ENCODE measurements around the gene LRRC47. TPM values are rescaled to one million over a fixed set of nuclear protein-coding genes. Genes with fewer than 3 reads are reported as not detected.

Gene LRRC47
- polyA plus RNA-seq, 1 of the 3 experiments (the other 2 are of a cell fraction), result 34.6 TPM

- H3K27me3 ChIP-seq (ENCODE audit: insufficient read depth), result no peaks in the 10 kb centered on the region
- DNase-seq, result no peak
- H3F3A ChIP-seq (replicated peaks; ENCODE audit: insufficient read depth), result peaks cover 5% of the 10 kb centered on the region
- H3K9me3 ChIP-seq, result no peaks in the 10 kb centered on the region
- no peak overlapping the region for H3K4me2 ChIP-seq
- no peak overlapping the region for H2AFZ ChIP-seq (ENCODE audit: low read depth)
- WGBS (ENCODE audit: low lambda C conversion rate), result 94% methylated on average over 12 of the region's 21 CpGs
- POLR2A ChIA-PET, result interaction anchor here (1.0 to 2.2 kb wide), 4 partner anchors 17 to 45 kb away, joined by 3 to 14 read pairs (median 6); partner anchors contain the start of gene LRRC47
- H3K9me2 ChIP-seq, result no peaks in the 10 kb centered on the region
- peaks cover 2 to 22% of the 10 kb centered on the region in 2 experiments for H3K36me3 ChIP-seq (replicated peaks in 1 of 2; ENCODE audit: control insufficient read depth in 1 of 2, insufficient read depth in 2 of 2, low read length in 1 of 2)
- H3K79me2 ChIP-seq (ENCODE audit: insufficient read depth), result no peaks in the 10 kb centered on the region
- CTCF ChIA-PET, result interaction anchor here (0.6 to 1.7 kb wide), 16 partner anchors 8 to 286 kb away, joined by 3 to 13 read pairs (median 4); no protein-coding TSS in a partner anchor
- peak overlapping the region in 1 of 2 experiments; percentile 92; a peak in 2 of 4 replicates for H3K27ac ChIP-seq (ENCODE audit: low read depth in 2 of 2, low read length in 1 of 2)
- H4K20me1 ChIP-seq (ENCODE audit: insufficient read depth), result no peaks in the 10 kb centered on the region
- H3K4me1 ChIP-seq (ENCODE audit: control insufficient read depth in 1 of 2, insufficient read depth in 2 of 2, low read depth in 1 of 2, low read length in 1 of 2), result peaks cover 0 to 66% of the 10 kb centered on the region in 2 experiments; a peak in 1 of 4 replicates
- H3K4me3 ChIP-seq (ENCODE audit: low read depth in 2 of 2, low read length in 1 of 2), result no peak overlapping the region
- H3K9ac ChIP-seq, result no peak overlapping the region
- no peak for TF ChIP-seq EZH2phosphoT487 (IDR thresholded peaks at IDR 0.05; ENCODE audit: borderline replicate concordance, low read depth)
- no peak for TF ChIP-seq NRF1 (IDR thresholded peaks at IDR 0.05; ENCODE audit: low read depth, low read length)
- no peak for TF ChIP-seq ZBTB33 (IDR thresholded peaks at IDR 0.05; ENCODE audit: borderline replicate concordance, low read depth)
- TF ChIP-seq, protein P1, sequence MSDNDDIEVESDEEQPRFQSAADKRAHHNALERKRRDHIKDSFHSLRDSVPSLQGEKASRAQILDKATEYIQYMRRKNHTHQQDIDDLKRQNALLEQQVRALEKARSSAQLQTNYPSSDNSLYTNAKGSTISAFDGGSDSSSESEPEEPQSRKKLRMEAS (IDR thresholded peaks at IDR 0.05; ENCODE audit: low read depth), result no peak
- no peak for TF ChIP-seq RXRA (IDR thresholded peaks at IDR 0.05; ENCODE audit: borderline replicate concordance, low read depth)
- TF ChIP-seq EP300 (IDR thresholded peaks at IDR 0.05; ENCODE audit: borderline replicate concordance in 1 of 2, low read depth in 1 of 2, low read length in 1 of 2), result no peak
- TF ChIP-seq PBX3 (IDR thresholded peaks at IDR 0.05), result no peak
- TF ChIP-seq, protein P2, sequence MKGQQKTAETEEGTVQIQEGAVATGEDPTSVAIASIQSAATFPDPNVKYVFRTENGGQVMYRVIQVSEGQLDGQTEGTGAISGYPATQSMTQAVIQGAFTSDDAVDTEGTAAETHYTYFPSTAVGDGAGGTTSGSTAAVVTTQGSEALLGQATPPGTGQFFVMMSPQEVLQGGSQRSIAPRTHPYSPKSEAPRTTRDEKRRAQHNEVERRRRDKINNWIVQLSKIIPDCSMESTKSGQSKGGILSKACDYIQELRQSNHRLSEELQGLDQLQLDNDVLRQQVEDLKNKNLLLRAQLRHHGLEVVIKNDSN (IDR thresholded peaks at IDR 0.05; ENCODE audit: borderline replicate concordance, low read depth), result no peak
- TF ChIP-seq FOXJ3 (CRISPR knock-in tag; IDR thresholded peaks at IDR 0.05), result no peak
- TF ChIP-seq SMC3 (IDR thresholded peaks at IDR 0.05; ENCODE audit: low read depth, low read length), result no peak
- TF ChIP-seq TCF12 (IDR thresholded peaks at IDR 0.05), result no peak
- TF ChIP-seq JUND (IDR thresholded peaks at IDR 0.05), result no peak
- TF ChIP-seq TEAD4 (IDR thresholded peaks at IDR 0.05; ENCODE audit: borderline replicate concordance, insufficient read depth), result no peak
- TF ChIP-seq MXI1 (IDR thresholded peaks at IDR 0.05; ENCODE audit: low read depth, low read length), result no peak
- no peak for TF ChIP-seq SIN3A (IDR thresholded peaks at IDR 0.05; ENCODE audit: borderline replicate concordance, low read depth, low read length)
- no peak for TF ChIP-seq POLR2AphosphoS5 (IDR thresholded peaks at IDR 0.05; ENCODE audit: low read depth, low read length)
- no peak for TF ChIP-seq CTCF (IDR thresholded peaks at IDR 0.05)
- no peak for TF ChIP-seq RAD21 (IDR thresholded peaks at IDR 0.05; ENCODE audit: low read length)
- TF ChIP-seq, protein P3, sequence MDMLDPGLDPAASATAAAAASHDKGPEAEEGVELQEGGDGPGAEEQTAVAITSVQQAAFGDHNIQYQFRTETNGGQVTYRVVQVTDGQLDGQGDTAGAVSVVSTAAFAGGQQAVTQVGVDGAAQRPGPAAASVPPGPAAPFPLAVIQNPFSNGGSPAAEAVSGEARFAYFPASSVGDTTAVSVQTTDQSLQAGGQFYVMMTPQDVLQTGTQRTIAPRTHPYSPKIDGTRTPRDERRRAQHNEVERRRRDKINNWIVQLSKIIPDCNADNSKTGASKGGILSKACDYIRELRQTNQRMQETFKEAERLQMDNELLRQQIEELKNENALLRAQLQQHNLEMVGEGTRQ (IDR thresholded peaks at IDR 0.05; ENCODE audit: borderline replicate concordance, low read depth, low read length), result no peak
Observed at GRCh38 chr1:3776231-3776961, 19.9 kb downstream of the LRRC47 start.

All from SK-N-SH (cell line).